ENCODE data around the gene EDA2R.

DNA sequence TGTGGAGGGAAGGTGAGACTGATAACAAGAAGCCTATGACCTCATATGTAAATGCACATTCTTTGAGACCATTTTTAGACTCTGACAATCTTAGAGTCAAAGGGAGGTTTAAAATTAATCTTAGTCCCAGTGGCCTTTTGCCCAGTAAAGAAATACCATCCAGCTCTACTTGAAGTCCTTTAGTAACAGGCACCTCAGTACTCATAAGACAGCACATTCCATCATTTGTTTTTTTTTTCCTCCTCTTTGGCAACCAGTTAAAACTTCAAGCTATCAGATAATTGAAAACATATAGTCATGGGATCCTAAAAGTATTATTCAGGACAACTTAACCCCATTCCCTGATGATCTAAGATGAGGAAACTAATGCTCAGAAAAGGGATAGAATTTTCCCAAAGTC is 4.6 kb downstream of the EDA2R start:
- TF ChIP-seq, protein P1, sequence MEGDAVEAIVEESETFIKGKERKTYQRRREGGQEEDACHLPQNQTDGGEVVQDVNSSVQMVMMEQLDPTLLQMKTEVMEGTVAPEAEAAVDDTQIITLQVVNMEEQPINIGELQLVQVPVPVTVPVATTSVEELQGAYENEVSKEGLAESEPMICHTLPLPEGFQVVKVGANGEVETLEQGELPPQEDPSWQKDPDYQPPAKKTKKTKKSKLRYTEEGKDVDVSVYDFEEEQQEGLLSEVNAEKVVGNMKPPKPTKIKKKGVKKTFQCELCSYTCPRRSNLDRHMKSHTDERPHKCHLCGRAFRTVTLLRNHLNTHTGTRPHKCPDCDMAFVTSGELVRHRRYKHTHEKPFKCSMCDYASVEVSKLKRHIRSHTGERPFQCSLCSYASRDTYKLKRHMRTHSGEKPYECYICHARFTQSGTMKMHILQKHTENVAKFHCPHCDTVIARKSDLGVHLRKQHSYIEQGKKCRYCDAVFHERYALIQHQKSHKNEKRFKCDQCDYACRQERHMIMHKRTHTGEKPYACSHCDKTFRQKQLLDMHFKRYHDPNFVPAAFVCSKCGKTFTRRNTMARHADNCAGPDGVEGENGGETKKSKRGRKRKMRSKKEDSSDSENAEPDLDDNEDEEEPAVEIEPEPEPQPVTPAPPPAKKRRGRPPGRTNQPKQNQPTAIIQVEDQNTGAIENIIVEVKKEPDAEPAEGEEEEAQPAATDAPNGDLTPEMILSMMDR (IDR thresholded peaks at IDR 0.05), result no peak
- TF ChIP-seq POLR2AphosphoS5 (IDR thresholded peaks at IDR 0.05) (no peak), POLR2A (IDR thresholded peaks at IDR 0.05; ENCODE audit: low read depth) (no peak)
